Activated CD8-positive, alpha-beta memory T cell treated with anti-CD3 and anti-CD28 coated beads for 24 hours (primary cell): Measurements from ENCODE around the gene CCDC12.
A peak's percentile ranks its signal among the peaks of the same experiment; 100 is the strongest.

Source experiments
- DNase-seq: peaks from one replicate; pipeline ENCODE4 v3.0.0-alpha.2; 2020

CCDC12 gene

DNA sequence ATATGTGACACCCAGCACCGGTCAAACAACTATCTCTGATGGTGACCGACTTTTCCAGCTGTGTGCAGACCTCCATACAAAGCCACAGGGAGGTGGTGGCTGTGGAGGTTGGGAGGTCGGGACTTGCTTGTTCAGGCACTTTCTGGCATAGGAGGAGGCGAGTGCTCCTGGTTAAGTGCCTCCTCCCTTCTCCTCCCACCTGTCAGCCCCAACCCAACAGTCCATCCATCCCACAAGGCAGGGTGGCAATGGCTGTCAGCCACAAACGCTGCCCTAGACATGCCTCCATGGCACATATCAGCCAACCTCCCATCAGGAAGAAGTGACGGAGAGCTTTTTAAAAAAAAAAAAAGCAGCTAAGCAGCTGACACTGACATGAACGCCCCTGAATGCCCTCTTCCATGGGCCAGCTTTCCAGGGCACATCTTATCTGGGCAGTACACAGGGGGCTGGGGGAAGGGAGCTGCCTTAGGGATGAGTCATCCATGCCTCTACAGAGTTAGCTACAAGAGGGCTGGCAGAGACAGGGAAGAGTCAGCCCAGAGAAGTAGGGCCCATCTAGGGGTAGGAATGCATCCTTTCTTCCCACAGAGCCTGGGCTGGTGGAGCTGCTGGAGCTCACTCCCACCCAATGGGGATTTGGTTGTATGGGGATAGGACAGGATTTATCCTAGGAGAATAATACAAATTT lies 41.2 kb downstream of the CCDC12 start:
- DNase-seq, result no peak

DNA sequence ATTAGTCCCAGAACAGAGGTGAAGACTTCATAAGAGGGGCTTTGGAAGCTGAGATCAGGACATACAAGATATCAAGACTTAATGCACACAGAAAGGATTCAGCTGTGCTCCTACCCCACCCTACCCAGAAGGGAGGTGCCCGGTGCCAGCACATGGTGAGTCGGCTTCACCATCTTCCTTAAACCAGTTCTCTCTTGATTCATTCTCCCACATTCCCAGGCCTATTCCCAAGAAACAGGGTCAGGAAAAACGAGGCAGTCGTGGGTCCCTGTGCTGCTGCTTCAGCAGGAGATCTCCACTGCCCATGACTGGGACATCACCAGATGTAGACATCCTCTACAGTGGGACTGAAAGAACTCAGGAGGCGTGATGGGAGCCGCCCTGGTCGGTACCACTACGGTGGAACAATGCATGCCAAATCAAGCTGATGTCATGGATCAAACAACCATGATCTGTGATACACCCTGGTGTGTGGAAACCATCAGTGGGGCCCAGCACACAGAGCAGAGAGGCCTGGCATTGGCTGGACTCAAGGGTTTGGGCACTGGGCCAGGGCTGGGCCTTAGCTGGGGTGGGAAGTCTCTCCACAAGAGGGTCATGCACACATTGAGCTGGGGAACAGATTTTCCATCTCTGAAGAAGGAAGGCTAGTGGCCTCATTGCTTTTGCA lies 41.9 kb downstream of the CCDC12 start:
- no peak for DNase-seq

DNA sequence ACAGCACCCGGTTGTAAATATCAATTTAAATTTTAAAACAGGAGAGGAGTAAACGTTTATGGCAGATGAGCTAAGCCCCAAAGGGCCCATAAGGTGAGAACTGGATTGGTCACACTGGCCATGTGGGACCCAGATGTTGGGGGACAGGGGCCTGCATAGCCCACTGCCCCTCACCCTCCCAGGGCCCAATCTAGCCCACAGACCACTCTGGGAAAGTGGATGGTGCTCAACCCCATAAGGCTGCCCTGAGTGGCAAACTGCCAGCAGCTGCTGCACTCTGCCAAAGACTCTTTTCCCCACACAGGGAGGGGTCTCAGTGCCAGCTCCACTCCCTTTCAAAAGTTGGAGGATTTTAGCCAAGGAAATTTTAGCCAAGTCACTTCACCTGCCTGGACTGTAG lies 42.5 kb downstream of the CCDC12 start:
- no peak for DNase-seq

DNA sequence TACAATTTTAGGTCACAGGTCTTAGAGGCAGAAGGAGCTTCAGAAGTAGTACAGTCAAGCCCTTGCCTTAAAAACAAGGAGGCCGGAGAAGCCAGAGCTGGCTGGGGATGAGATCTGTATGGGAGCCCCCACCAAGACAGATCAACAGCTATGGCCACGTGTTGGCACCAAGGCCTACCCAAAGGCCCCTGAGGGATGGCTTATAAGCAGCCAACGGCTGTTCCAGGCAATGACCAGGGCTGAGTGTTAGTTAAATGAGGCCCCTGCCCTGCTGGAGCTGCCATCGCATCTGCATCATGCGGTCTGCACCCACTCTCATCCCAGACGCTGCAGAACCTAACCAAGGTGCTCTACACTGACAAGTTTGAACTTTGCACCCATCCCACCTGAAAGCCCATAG lies 43.3 kb downstream of the CCDC12 start:
- no peak for DNase-seq

DNA sequence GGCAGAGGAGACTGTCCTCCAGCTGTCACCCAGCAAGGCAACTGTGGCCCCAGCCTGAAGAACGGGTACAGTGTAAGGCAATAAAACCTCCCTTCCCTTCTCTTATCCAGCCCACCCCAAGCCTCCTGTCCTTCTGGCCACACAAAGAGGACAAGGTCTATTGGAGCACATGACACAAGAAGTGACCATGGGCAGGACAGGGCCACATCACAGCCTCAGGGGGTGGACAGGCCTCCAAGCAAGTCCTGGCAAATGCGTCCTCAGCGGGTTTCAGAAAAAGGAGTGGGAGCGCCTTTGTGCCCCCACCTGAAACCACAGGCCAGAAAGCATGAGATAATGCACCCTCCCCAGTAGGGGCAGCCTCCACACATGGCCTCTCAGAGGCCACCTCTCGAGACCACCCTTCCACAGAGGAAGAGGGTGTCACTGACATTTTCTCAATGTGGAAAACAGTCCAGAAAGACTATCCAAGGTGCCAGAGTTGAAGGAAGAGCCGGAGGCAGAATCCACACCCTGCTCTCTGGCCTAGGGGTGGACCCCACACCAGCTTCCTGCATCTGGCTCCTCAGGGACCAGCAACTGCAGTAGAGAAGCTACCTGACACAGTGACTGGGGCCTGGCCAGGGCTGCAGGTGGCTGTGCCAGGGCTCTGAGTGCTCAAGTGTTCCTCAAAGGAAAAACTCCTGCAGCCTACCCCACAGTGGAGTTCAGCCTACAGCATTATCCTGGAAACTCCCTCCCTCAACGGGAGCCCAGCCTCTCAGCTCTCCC lies 43.9 kb downstream of the CCDC12 start:
- no peak for DNase-seq

DNA sequence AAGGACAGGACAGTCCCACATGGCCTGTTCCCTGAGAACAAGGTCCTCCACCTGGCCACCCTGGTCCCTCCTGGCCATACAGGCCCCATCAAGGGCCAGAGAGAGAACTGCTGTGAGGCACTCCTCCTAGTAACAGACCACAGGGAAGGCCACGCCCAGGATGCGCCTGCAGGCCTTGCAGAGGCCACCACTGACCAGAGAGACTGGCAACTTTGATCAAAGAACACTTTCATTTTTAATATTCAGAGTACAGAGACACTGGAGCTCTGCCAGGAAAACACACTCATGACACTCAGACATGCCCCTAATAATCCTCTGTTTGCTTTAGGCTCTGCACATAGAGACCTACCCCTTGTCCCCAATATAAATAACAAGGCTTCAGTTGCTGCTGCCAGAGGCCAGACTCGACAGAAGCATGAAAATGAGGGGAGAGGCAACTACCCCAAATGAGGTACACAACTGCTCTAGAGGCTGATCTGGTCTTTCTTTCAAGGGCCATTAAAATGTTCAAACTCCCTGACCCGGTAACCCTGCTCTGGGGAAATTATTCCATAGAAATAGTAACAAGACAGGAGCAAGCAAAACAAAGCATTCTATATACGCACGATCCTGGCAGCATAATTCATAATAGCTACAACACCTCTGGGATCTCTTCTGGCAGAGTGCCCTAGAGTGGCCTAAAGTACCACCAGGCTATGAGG lies 44.8 kb downstream of the CCDC12 start:
- DNase-seq, result no peak

DNA sequence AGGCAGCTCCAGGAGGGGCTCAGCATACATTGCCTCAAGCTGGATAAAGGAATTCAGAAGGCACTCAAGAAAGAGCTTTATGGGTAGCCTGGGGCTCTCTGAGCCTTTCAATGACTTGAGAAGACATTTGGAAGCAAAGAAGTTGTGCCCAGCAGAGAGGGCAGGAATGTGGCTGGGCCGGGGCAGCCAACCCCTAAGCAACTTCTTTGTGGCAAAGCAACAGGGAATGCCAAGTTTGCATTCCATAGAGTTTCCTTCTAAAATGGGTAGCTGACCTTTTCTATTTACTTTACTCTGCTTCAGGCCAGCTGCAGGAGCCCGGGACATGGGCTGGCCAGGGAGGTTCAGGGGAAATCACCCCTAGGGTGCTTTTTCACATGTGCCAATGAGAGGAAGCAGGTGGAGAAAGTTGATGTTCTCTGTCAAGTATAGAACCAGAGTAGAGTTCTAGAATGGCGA lies 45.6 kb downstream of the CCDC12 start:
- no peak for DNase-seq

DNA sequence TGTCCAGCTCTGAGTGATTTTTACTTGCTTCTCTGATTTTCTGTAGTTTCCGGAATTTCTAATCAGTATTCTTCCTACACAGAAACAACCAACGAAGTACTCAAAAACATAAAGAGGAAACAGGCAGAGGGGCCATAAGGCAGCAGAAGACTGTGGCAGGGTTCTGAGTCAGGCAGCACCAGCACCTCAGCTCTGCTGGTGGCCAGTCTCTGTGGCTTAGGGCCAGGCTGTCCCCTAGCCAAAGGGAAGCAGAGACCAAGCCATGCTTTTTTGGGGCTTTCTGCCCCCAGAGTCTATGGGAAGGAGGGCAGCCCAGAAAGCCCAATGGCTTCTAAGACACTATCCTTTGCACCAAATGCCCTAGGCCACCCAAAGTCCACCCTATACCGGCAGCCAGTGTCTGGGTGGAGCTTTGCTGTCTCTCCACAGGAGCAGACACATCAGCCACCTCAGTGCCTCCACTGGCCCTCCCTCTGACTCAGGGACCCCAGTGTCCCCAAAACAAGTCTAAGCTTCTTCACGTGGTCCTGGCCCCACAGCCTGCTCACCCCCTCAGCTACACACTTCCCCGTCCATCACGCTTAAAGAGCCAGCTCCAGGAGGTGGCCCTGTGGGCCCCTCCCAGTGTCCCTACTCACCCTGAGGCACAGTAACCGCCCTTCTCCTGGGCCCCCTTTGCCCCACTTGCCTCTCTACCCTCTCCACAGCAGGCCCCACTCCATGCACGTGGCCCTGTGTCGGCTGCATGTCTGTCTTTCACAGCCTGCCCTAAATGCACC lies 46.2 kb downstream of the CCDC12 start:
- no peak for DNase-seq

DNA sequence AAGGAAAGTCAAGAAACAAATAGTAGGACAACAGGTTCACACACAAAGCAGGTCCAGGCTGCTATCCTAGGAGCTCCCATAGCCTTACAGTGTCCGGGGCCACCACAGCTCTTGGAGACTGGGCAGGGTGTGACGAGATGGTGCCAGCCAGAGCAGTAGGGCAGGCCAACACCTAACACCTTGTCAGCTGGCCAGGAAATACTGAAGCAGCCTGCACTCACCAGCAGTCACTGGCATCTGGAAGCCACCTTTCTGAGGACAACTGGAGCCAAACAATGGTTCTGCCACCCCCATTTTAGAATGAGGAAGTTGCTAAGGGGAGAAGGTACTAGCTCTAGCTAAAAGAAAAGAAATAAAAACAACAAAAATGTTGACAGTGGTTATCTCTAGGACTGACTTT lies 47.2 kb downstream of the CCDC12 start:
- DNase-seq, result no peak

DNA sequence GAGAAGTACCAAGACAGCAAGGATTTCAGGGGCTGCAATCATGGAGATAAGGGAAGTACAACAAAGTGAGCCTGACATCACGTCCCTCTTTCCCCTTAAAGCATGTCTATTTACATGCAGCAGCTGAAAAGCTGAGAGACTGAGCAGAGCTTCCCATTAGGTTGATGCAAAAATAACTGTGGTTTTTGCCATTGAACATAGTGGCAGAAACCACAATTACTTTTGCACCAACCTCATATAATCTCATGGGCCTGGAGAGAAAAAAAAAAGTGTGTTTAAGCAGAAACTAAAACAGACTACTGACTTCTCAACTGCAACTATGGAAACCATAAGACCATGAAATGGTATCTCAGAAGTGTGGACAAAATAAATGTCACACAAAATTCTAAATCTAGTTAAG lies 48.3 kb downstream of the CCDC12 start:
- no peak for DNase-seq

DNA sequence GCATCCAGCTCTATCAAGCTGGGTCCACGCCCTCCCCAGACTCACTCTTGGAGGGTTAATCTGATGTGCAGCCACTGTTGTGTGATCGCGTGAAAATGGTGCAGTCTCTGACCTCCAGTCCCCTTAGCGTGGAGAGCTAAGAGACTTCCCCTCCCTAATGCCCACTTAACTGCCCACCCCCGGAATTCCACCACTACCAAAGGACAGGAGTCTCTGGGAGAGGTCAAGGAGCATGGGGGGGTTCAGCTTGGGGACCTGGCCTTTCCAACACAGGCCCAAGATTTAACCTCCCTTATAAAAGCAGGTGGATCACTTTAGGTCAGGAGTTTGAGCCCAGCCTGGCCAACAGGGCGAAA lies 48.8 kb downstream of the CCDC12 start:
- no peak for DNase-seq

DNA sequence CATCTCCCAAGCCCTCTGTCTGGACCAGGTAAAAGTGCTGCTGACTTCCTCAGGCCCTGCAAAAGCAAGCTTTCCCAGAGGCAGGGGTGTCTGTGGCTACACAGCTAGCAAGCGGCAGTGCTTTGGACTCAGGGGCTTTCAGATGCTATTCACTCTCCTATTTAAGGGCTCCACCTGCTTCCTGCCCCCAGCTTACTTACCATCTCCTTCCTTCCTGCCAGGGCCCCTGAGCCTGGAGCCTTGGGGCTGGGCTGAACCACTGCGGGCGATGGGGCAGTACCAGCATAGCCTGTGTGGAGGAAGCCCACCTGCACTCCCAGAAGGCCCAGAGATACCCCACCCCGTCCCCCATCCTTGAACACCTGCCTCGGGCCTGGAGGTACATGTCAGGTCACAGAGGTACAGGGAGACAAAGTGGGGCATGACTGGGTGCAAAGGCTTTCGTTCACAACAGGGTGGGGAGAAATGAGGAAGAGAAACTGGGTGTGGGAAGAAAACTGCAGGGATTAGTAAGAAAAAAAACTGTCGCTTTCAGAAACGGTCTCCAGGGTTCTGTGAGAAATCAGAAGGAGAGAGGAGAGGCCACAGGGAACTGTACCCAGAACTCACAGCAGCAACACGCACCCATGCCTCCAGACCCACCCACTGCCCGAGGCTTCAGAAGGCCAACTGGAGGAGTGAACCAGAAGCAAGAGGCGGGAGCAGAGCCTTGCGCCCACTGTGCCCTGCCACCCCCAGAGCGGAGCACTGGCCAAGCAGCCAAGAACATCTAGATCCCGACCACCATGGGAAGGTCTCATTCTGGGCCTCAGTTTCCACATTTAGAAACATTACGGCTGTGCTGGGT lies 49.5 kb downstream of the CCDC12 start:
- DNase-seq, result no peak

DNA sequence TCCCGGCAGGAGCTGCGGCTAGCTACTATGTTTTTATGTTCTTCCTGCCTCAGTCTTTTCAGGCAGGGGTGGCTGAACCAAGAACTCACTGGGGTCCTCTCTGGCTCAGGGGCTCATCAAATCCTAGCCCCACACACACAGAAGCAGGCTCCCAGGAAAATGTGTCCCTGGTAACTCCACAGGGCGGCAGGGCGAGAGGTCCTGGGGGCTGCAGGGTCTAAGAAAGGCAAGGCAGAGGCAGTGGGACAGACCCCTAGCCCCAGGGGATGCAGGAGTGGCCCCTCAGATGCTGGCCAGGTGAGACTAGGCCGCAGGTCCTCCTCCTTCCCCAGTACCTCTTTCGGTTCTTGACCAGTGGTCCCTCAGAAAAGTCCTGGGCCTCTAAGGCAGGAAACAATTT lies 50.1 kb downstream of the CCDC12 start:
- no peak for DNase-seq

DNA sequence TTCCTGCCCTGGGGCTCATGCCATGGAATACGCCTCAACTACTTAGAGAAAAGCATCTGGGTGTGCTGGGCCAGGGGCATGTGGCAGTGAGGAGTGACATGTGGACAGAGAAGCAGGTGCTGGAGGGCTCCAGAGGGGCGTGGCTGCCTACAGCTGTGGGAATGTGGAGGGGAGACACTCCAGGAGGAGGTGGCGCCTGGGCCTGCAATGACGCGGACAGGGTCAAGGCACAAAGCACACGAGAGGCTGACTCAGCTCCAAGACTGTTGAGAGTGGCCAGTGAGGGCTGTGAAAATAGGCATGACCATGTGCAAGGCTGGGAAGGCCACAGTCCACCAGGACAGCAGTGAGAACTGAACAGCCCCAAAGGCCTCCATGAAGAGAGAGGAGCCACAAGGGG lies 50.5 kb downstream of the CCDC12 start:
- no peak for DNase-seq

DNA sequence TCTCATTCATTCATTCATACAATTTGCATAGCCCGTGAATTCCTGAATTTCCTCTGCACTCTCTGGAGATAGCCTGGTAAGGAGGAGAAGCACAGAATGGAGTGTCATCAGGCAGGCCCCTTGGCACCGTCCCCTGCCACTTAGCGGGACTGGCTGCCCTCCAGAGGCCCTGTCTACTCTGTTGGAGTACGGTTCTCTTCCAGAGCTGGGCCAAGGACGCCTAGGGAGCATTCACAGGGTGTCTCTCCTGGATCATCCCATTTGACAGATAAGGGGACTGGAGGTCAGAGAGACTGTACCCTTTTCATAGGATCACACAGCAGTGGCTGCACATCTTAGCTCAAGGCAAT lies 51.0 kb downstream of the CCDC12 start:
- DNase-seq, result no peak

DNA sequence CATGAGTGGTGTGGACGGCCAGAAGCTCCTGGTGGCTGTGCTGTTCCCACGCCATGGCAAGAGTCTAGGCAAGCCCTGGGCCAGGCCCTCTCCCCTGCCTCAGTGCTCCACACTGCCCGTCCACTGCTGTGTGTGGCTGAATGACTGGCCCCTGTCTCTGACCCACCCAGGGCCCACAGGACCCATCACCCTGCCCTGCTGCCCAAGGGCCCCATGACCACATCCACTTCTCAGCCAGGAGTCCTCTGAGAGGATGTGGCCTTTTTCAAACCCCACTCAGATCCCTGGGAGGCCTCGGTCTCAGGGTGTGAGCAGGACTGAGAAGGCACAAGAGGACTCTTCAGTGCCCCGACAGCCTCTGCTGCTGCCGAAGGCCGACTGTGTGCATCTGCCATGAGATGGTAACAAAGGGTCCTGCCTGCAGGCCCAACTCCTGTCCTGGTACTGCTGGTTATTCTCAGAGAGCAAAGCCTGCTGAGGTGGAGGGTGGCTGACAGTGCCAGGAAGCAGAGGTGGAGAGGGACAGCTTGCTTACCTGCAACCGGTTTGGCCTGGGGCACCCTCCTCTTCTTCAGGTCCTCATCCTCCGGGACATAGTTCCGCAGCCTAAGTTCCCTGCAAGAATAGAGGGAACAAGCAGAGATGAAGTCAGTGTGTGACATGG lies 51.5 kb downstream of the CCDC12 start:
- no peak for DNase-seq

DNA sequence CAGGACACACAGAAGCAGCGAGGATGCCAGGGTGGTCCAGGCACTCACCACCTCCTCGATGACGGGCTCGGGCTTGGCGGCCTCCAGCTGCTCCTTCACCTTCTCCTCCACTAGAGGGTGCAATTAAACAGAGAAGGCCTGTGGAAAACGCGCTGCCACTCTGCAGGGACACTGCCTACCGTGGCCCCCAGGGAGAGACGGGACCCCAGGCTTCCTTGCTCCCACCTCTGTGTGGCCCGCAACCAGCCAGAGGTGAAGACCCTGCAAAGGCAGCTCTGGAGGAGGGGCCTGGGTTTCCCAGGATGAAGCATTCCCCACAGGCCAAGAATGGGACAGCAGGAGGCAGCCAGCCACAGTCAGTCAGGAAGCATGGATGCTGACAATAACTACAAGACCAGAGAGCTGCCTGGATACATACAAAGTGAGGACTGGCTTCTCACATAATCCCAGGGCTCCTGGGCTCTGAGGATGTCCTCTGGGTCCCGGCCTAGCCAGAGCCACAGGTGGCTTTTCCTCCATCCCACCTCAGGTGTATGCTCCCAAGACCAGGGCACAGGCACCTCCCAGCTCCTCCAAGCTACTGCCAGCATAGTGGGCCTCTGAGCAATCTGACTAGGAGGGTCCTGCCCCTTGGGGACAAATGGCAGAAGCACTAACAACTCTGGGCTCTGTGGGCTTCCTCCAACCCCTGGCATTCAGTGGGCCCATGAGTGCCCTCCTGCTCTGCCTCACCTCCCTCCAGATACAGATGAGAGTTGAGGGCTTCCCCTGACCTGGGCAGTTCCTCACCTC lies 52.8 kb downstream of the CCDC12 start:
- DNase-seq, result peak; percentile 71

DNA sequence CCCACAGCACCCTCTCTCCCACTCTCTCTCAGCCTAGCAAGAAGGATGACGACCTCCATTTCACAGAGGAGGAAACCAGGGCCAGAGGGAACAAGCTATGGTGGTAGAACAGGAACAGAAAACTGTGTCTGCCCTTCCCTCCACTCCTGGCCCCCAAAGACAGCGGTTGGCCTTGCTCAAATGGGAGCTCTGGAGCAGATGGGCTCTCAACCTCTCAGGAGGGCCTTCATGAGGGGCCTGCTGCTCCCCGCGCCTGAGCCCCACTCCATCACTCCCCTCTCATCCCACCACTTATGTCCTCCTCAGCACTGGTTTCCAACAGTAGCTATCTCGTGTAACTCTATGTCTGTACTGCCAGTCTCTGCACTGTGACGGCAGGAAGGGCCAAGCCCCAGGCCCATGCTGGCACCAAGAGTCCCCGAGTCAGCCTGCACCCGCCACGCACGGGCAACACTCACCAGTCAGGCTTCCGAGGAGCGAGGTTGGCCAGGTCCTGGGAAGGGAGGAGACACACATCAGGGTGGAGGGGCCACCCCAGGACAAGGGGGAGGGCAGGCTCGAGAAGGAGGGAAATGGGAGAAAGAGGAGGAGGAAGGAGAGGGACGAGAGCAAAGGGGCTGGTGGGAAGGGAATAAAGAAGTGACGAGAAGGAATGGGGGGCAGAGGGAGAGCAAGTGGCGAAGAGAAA lies 53.5 kb downstream of the CCDC12 start:
- DNase-seq, result no peak

DNA sequence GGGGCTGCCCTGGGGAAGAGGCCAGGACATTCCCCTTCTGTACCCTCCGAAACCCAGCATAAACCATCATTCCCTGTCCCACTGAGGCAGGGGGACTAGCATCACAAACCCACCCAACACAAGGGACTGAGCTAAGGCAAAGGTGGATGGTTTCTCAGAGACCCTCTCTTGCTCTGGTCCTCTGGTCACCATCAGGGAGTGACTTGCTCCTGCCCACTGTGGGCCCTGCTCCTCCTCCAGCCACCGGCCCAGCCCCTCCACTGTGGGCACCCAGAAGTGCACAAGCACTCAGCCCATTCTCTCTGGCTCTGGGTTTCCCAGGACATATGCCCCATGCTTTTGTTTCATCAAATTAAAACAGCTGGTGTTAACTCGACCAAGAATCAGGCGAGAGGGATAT lies 54.1 kb downstream of the CCDC12 start:
- no peak for DNase-seq

DNA sequence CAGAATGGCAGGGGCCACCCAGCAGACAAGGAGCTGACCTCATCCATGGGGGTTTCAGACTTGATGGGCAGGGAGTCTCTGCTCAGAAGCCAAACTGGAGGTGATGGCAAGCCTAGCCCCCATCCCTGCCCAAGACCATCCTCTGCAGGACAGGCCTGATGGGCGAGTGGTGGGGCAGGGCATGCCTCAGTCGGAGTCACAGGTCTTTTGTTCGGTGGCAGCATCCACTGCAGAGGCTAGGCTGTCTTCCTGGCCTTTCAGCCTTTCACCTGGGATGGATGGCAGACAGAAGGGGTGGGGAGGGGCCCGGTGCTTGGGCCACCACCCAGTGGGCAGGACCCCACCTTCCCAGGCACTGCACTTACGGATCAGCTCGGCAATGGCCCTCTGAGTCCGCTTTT lies 54.7 kb downstream of the CCDC12 start:
- no peak for DNase-seq
